GM20000 (cell line): ENCODE measurements around the gene RYK.

Experiments used
- DNase-seq: peaks from one replicate; pipeline ENCODE4 v3.0.0; 2012; ENCODE audit warnings: low spot score
- TF ChIP-seq, protein P1 (sequence below): IDR thresholded peaks from 2 replicates; pipeline ENCODE4 v1.5.1; 2012; ENCODE audit warnings: mild to moderate bottlenecking, control low read depth; ENCODE audit errors: extremely low read depth, missing control alignments

Gene RYK

DNA sequence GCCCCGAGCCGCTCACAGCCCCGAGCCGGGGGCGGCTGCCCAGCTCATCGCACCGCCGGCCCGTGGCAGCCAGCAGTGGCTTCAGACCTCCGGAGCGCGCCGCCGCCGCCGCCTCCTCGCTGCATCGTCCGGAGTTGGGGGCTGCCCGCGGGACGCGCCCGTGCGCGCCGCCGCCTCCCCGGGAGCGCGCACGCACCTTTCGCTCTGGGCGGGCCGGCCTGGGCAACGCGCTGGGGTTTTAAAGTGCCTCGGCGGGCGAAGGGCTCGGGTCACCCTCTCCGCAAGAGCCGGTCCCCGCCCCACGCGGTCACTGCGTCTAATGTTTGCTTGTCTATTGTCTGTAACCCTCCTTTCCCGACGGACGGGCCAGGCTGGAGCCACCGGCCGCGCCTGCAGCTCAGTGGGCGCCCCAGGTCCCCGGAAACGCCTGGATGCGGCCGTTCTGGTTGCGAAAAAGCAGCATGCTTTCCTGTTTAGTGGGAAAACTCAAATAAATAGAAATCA lies at the start of gene RYK:
Gene RYK, minus strand, starts transcription at position 143 of the 504 bp plus-strand sequence. CDS start 205 bp downstream, outside the sequence.
- TF ChIP-seq, protein P1, sequence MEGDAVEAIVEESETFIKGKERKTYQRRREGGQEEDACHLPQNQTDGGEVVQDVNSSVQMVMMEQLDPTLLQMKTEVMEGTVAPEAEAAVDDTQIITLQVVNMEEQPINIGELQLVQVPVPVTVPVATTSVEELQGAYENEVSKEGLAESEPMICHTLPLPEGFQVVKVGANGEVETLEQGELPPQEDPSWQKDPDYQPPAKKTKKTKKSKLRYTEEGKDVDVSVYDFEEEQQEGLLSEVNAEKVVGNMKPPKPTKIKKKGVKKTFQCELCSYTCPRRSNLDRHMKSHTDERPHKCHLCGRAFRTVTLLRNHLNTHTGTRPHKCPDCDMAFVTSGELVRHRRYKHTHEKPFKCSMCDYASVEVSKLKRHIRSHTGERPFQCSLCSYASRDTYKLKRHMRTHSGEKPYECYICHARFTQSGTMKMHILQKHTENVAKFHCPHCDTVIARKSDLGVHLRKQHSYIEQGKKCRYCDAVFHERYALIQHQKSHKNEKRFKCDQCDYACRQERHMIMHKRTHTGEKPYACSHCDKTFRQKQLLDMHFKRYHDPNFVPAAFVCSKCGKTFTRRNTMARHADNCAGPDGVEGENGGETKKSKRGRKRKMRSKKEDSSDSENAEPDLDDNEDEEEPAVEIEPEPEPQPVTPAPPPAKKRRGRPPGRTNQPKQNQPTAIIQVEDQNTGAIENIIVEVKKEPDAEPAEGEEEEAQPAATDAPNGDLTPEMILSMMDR = no peak
- DNase-seq = peak; percentile 93

DNA sequence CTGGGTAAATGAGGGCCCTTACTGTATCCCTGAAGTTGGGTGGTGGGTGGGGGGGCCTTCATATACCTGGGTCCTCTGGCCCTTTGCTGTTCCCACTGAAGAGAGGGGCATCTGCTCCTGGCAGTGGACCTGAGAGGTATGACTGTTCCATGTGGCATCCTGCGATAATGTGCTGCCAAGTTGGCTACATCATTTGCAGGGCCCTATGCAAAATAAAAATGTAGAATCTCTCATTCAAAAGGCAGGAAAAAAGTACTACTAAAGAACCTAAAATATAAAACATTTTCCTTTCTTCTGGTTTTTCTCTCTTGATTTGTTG lies 49.2 kb upstream of the RYK start:
- TF ChIP-seq, protein P1 = no peak
- DNase-seq = no peak

DNA sequence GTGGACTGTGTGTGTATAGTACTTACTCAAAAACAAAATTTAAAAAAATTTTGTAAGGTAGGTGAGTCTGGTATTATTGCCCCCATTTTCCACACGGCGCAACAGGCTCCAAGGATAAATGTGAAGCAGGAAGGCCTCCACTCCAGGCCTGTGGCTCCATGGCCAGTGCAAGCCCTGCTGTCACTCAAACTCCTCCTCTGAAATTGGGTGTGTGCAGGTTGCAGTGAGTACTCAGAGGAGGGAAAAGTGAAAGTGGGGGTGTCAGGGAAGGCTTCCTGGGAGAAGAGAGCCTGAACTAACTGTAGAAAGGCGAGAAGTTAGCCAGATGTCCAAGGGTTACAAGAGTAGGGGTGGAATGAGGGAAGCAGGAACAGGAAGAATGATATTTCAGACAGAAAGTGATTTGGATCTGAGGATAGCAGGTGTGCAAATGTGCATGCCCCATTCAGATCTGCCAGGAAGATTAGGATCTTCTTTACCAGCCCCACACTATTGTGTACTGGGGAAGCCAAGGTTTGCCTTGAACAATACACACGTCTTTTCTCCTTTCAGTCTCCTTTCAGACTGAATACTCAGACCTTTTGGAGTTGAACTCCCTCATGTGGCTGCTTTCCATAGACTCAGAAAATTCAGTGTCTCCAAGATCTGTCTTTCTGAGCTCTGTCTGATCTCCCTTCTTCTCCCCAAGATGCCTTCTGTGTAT lies 48.7 kb upstream of the RYK start:
- no peak for DNase-seq
- TF ChIP-seq, protein P1 = no peak

DNA sequence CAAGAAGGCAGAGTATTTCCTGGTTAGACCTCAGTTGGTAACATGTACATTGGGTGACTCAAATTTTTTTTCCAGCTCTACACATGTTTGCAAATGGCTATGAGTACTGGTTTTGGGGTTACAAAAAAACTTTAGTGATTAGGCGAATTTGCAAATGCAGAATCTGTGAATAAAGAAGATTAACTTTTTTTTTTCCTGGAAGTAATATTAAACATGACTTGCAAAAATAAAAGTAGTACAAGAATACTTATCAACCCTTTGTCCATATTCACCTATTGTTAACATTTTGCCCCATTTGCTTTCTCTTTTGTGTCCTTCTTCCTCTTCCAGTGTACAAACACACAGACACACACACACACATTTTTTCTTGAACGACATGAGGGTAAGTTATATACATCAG lies 47.6 kb upstream of the RYK start:
- DNase-seq = no peak
- TF ChIP-seq, protein P1 = no peak

DNA sequence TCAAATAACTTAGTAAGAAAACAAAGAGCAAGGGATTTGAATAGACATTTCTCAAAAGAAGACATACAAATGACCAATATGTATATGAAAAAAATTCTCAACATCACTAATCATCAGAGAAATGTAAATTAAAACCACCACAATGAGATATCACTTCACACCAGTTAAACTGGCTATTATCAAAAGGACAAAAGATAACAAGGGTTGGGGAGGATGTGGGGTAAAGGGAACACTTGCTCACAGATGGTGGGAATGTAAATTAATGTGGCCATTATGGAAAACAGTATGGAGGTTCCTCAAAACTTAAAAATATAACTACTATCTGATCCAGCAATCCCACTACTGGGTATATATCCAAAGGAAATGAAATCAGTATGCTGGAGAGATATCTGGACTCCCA lies 46.0 kb upstream of the RYK start:
- TF ChIP-seq, protein P1 = no peak
- no peak for DNase-seq

DNA sequence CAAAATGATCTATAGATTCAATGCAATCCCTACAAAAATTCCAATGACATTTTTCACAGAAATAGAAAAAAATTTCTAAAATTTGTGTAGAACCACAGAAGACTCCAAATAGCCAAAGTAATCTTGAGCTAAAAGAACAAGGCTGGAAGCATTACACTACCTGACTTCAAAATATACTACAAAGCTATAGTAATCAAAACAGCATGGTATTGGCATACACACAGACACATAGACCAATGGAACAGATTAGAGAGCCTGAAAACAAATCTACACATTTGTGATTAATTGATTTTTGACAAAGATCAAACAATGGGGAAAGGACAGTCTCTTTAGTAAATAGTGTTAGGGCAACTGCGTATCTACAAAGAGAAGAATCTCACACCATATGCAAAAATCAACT lies 45.3 kb upstream of the RYK start:
- TF ChIP-seq, protein P1 = no peak
- no peak for DNase-seq

DNA sequence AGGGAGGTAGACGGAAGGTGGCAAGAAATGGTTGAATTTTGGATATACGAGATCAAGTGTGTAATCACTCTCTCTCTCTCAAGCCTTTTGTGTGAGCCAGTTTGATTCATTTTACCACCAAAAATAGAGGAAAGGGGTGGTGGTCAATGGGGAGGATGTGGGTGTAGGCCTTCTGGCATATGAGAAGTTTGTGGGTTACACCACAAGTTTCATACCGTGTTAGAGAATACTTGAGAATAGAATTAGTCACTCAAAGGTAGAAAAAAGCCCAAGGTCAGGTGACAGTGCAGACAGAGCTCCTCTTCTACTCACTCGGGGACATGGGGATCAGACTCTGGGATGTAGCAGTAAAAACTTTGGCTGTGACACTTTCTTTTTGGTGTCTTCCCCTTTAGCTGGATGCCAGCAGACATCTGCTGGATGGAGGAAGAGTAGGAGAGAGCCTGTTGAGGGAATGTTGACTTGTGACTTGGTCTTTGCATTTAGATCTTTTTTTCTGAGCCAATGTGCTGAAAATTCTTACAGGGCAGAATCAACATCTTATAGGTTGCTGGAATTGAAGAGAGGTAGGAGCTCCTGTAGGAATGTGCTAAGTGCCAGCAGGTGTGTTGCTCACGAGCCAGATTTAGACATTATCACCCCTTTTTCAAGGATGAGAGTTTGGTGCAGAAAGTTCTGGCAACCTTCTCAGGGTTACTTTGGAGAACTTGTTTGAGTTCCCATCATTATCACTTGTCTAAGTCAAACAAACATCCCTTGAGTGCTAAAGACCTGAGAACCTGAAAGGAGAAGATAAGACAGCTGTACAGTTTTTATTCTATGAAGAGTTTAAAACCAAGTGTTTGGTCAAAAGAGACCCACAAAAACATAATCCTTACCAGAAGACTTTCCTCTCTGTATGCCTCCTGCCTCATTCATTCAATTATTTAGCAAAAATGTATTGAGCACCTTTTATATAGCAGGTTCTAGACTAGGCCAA lies 43.9 kb upstream of the RYK start:
- DNase-seq = peak; percentile 74
- TF ChIP-seq, protein P1 = no peak
